Suprapubic skin (tissue), 4 donors: ENCODE results near the gene HAUS8. TPM values are rescaled to one million over a fixed set of nuclear protein-coding genes. Genes with fewer than 3 reads are reported as not detected.

Experiments used
- DNase-seq, 2 donors: peaks; one replicate each; pipeline ENCODE4 v3.0.0-alpha.2; 2019; ENCODE audit warnings: low spot score in 2 of 2
- H3K27ac ChIP-seq: fragments of 200-600 bp; sonication (generic); one replicate; pipeline ENCODE4 v1.5.1; 2019
- H3K27me3 ChIP-seq: fragments of 200-600 bp; sonication (generic); one replicate; pipeline ENCODE4 v1.5.1; 2019
- H3K36me3 ChIP-seq: fragments of 200-600 bp; sonication (generic); one replicate; pipeline ENCODE4 v1.5.1; 2019
- H3K4me1 ChIP-seq: fragments of 200-600 bp; sonication (generic); one replicate; pipeline ENCODE4 v1.5.1; 2019
- H3K4me3 ChIP-seq: fragments of 200-600 bp; sonication (generic); one replicate; pipeline ENCODE4 v1.5.1; 2019; ENCODE audit warnings: mild to moderate bottlenecking
- H3K9me3 ChIP-seq: fragments of 200-600 bp; sonication (generic); one replicate; pipeline ENCODE4 v1.5.1; 2019
- CTCF ChIP-seq, 2 donors: fragments of 200-600 bp in 1 of 2; fragments of 450-650 bp in 1 of 2; sonication (generic) in 1 of 2; IDR thresholded peaks; one replicate each; pipeline ENCODE4 v1.5.1; 2016 to 2019; ENCODE audit warnings: antibody characterized with exemption in 2 of 2, mild to moderate bottlenecking in 1 of 2, moderate library complexity in 1 of 2
- EP300 ChIP-seq: sonication (generic); formaldehyde crosslinking; IDR thresholded peaks from one replicate; pipeline ENCODE4 v1.6.1; 2017; ENCODE audit warnings: antibody characterized with exemption
- POLR2A ChIP-seq, 2 donors: fragments of 450-650 bp; IDR thresholded peaks; one replicate each; pipeline ENCODE4 v1.6.1; 2017; ENCODE audit warnings: antibody characterized with exemption in 2 of 2, mild to moderate bottlenecking in 2 of 2, moderate library complexity in 2 of 2
- POLR2AphosphoS5 ChIP-seq, 3 donors: sonication (generic); formaldehyde crosslinking; IDR thresholded peaks; one replicate each; pipeline ENCODE4 v1.6.1; 2017; ENCODE audit warnings: antibody characterized with exemption in 3 of 3
- WGBS: methylation state at CpG from one replicate; pipeline ENCODE4 v1.1.5; 2018; 5-methylcytosine and 5-hydroxymethylcytosine counted together
- total RNA-seq, 4 donors: library from RNA; depleted of rRNA; stranded (reverse); fragments of >200 nt; gene quantifications; one replicate each; pipeline ENCODE4 v1.1.0, GENCODE V29; 2016

Gene HAUS8
- total RNA-seq, 4 donors from 2014 or later = 2.4 to 4.1 (median 3.0) TPM

- Histone ChIP-seq H3K27me3 (peaks cover 60% of the 10 kb centered on the region), H3K4me3 (no peak overlapping the region), H3K36me3 (no peaks in the 10 kb centered on the region), H3K4me1 (peaks cover 13% of the 10 kb centered on the region), H3K9me3 (no peaks in the 10 kb centered on the region), H3K27ac (no peak overlapping the region)
- WGBS = 100% methylated on average over 3 of the region's 3 CpGs
- DNase-seq = no peak
- TF ChIP-seq CTCF (IDR thresholded peaks at IDR 0.05) = no peak
- no peak for TF ChIP-seq EP300
- no peak for TF ChIP-seq POLR2AphosphoS5 (IDR thresholded peaks at IDR 0.05)
- TF ChIP-seq POLR2A (IDR thresholded peaks at IDR 0.05) = no peak
Measured at GRCh38 chr19:17023805-17024204, 51.4 kb downstream of the HAUS8 start.

DNA sequence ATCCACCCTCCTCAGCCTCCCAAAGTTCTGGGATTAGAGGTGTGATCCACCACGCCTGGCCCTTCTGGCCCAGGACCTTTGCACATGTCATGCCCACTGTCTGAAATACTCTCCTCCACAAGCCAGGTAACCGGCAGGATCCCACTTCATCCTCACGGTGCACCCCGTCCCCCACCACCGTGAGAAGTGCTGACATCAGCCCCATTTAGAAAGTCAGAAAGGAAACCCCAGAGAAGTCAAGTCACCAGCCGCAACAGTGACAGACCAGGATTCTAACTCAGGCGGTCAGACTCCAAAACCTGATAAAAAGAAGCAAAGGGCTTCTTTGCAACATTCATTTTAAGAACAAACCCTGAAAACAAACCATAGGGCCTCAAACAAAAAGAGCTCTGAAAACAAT is 52.5 kb downstream of the HAUS8 start:
- TF ChIP-seq CTCF (IDR thresholded peaks at IDR 0.05) = no peak
- no peak for TF ChIP-seq EP300
- no peak for TF ChIP-seq POLR2AphosphoS5 (IDR thresholded peaks at IDR 0.05)
- TF ChIP-seq POLR2A (IDR thresholded peaks at IDR 0.05) = no peak
- DNase-seq = no peak
- Histone ChIP-seq H3K4me1 (peaks cover 13% of the 10 kb centered on the region), H3K36me3 (no peaks in the 10 kb centered on the region), H3K27ac (no peak overlapping the region), H3K4me3 (no peak overlapping the region), H3K9me3 (no peaks in the 10 kb centered on the region), H3K27me3 (peaks cover 50% of the 10 kb centered on the region)
- 82% methylated on average over 6 of the region's 7 CpGs for WGBS

DNA sequence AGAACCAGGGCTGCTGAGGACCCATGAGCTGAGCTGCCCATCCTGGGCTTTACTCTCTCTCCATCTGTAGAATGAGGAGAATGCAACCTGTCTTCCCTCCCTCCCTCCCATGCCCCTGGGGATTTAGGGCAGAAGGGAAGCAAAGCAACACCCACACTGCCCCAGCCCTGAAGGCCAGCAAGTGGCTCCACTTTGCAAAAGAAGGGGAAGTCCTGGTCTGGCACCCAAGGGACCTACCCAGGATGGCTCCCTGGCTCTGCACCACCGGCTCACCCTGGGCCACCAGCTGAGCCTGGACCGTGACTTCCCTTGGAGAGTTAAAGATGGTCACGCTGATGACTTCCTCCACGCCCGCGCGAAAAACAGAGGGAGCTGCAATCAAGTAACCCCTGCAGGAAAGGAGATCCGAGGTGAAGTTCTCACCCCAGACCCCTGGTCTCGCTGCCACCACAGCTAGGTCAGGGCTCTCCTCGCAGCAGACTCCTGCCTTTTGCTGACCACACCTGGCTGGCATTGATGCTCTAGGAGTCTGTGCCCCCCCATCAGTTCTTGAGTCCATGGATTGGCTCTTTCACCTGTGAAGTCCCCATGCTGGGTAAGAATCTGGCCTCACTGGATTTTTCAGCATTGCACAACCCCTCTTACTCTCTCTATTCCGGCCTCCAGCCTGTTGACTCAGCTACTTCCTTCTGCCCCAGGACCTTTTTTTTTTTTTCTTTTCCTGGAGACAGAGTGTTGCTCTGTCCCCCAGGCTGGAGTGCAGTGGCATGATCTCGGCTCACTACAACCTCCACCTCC is 53.3 kb downstream of the HAUS8 start:
- Histone ChIP-seq H3K9me3 (no peaks in the 10 kb centered on the region), H3K27ac (no peak overlapping the region), H3K27me3 (peaks cover 42% of the 10 kb centered on the region), H3K4me3 (no peak overlapping the region), H3K36me3 (no peaks in the 10 kb centered on the region), H3K4me1 (peaks cover 13% of the 10 kb centered on the region)
- TF ChIP-seq EP300 = no peak
- no peak for DNase-seq
- WGBS = 88% methylated on average over 4 of the region's 12 CpGs

DNA sequence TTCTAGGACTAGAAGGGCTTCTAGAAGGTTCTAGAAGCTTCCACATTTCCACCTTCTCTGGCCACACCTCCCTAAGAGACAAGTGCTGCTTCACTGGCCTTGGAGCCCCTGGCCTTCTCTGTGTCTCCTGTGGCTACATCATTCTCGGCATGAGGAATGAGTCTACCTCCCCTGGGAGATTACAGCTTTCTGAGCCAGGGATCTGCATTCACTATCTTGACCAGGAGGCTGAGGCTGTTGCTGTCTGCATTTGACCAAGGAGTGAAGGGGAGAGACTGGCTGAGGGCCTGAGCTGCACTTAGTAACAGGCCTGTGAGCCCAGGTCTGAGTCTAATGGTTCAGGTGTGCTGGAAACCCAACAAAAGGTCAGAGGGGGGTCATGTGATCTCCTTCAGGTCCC is 53.9 kb downstream of the HAUS8 start:
- no peak overlapping the region for H3K27ac ChIP-seq
- H3K27me3 ChIP-seq = peaks cover 36% of the 10 kb centered on the region
- TF ChIP-seq POLR2A (IDR thresholded peaks at IDR 0.05) (no peak), EP300 (no peak), POLR2AphosphoS5 (IDR thresholded peaks at IDR 0.05) (no peak), CTCF (IDR thresholded peaks at IDR 0.05) (no peak)
- no peak overlapping the region for H3K4me3 ChIP-seq
- peaks cover 7% of the 10 kb centered on the region for H3K4me1 ChIP-seq
- WGBS = 40% methylated on average over 1 of the region's 1 CpG
- no peaks in the 10 kb centered on the region for H3K9me3 ChIP-seq
- DNase-seq = no peak
- no peaks in the 10 kb centered on the region for H3K36me3 ChIP-seq

DNA sequence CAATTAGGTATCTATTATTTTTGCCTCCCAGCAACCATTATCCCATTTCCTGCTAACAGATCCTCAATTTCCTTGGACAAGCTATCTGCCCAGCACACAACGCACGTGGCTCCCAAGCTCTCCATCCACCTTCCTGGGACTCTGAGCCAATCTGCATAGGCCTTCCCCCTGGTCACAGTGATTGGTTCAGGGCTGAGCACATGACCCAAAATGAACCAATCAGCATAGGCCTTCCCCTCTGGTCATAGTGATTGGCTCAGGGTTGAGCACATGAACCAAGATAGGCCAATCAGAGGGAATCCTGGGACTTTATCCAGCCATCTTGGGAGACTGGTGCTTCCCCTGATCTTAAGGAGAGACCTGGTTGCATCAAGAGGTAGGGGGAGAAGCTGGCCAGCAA is 54.4 kb downstream of the HAUS8 start:
- TF ChIP-seq EP300 (no peak), CTCF (IDR thresholded peaks at IDR 0.05) (no peak), POLR2AphosphoS5 (IDR thresholded peaks at IDR 0.05) (no peak), POLR2A (IDR thresholded peaks at IDR 0.05) (no peak)
- Histone ChIP-seq H3K9me3 (no peaks in the 10 kb centered on the region), H3K36me3 (no peaks in the 10 kb centered on the region), H3K27ac (no peak overlapping the region), H3K27me3 (peaks cover 31% of the 10 kb centered on the region), H3K4me3 (no peak overlapping the region), H3K4me1 (peaks cover 2% of the 10 kb centered on the region)
- DNase-seq = no peak
- 85% methylated on average over 2 of the region's 2 CpGs for WGBS
